Urinary bladder (tissue), 4 donors: ENCODE measurements around the gene INF2. TPM values are rescaled to one million over a fixed set of nuclear protein-coding genes. Genes with fewer than 3 reads are reported as not detected.

Experiments
- DNase-seq: peaks from one replicate; pipeline ENCODE4 v3.0.0-alpha.2; 2015; ENCODE audit errors: extremely low spot score
- H3K27ac ChIP-seq: one replicate; pipeline ENCODE4 v1.5.1; 2013; ENCODE audit warnings: low read depth, mild to moderate bottlenecking, moderate library complexity
- H3K36me3 ChIP-seq: one replicate; pipeline ENCODE4 v1.6.1; 2013; ENCODE audit warnings: mild to moderate bottlenecking, moderate library complexity; ENCODE audit not compliant: insufficient read depth
- H3K4me1 ChIP-seq: one replicate; pipeline ENCODE4 v1.6.1; 2013; ENCODE audit warnings: mild to moderate bottlenecking, moderate library complexity; ENCODE audit not compliant: insufficient read depth
- H3K4me3 ChIP-seq: one replicate; pipeline ENCODE4 v1.5.1; 2013; ENCODE audit warnings: low read depth, low read length
- WGBS: extraction: QIAGEN DNeasy Blood & Tissue Kit; methylation state at CpG from one replicate; pipeline ENCODE4 v1.1.7; 2013; 5-methylcytosine and 5-hydroxymethylcytosine counted together
- polyA plus RNA-seq: library from polyadenylated mRNA; stranded (reverse); fragments of 200-250 nt; gene quantifications from one replicate; pipeline ENCODE4 v1.2.3, GENCODE V29; 2013
- total RNA-seq: library from RNA; depleted of rRNA; stranded (reverse); fragments of >200 nt; gene quantifications from one replicate; pipeline ENCODE4 v1.2.3, GENCODE V29; 2014
- donor health status: healthy with polysubstance abuse.
- donor health status: healthy.

INF2 gene
- total and polyA plus RNA-seq, 2 donors: 20.6 to 54.2 TPM

GRCh38 chr14:104685216-104685997 lies 4.0 kb upstream of the INF2 start:
- 79% methylated on average over 4 of the region's 4 CpGs for WGBS
- no peak overlapping the region for H3K27ac ChIP-seq

GRCh38 chr14:104685998-104686610 lies 3.3 kb upstream of the INF2 start:
- Histone ChIP-seq H3K4me1 (peaks cover 2% of the 10 kb centered on the region), H3K27ac (no peak overlapping the region), H3K36me3 (no peaks in the 10 kb centered on the region), H3K4me3 (no peak overlapping the region)
- 98% methylated on average over 2 of the region's 2 CpGs for WGBS
- no peak for DNase-seq

More at GRCh38 chr14:104685216-104685997, 4.0 kb upstream of the INF2 start:
- DNase-seq: no peak
- H3K4me1 ChIP-seq: peaks cover 4% of the 10 kb centered on the region
- no peaks in the 10 kb centered on the region for H3K36me3 ChIP-seq
- no peak overlapping the region for H3K4me3 ChIP-seq

GRCh38 chr14:104686624-104687517 lies 2.5 kb upstream of the INF2 start:
- no peak for DNase-seq
- H3K4me3 ChIP-seq: no peak overlapping the region
- 78% methylated on average over 20 of the region's 20 CpGs for WGBS
- H3K36me3 ChIP-seq: no peaks in the 10 kb centered on the region
- H3K27ac ChIP-seq: peak overlapping the region; percentile 14
- peaks cover 2% of the 10 kb centered on the region for H3K4me1 ChIP-seq

- peaks cover 2% of the 10 kb centered on the region for H3K4me1 ChIP-seq
- WGBS: 42% methylated on average over 31 of the region's 31 CpGs
- DNase-seq: no peak
- H3K4me3 ChIP-seq: no peak overlapping the region
- H3K36me3 ChIP-seq: no peaks in the 10 kb centered on the region
- H3K27ac ChIP-seq: peak overlapping the region; percentile 64
Observed at GRCh38 chr14:104687601-104688504, 1.6 kb upstream of the INF2 start.

GRCh38 chr14:104688505-104689108 lies 811 bp upstream of the INF2 start:
- no peaks in the 10 kb centered on the region for H3K36me3 ChIP-seq
- H3K4me1 ChIP-seq: peaks cover 2% of the 10 kb centered on the region
- DNase-seq: no peak
- no peak overlapping the region for H3K4me3 ChIP-seq
- 39% methylated on average over 24 of the region's 24 CpGs for WGBS
- peak overlapping the region; percentile 64 for H3K27ac ChIP-seq

GRCh38 chr14:104689881-104690711 lies 678 bp downstream of the INF2 start:
- DNase-seq: no peak
- no peaks in the 10 kb centered on the region for H3K36me3 ChIP-seq
- WGBS: 5% methylated on average over 50 of the region's 50 CpGs
- peaks cover 2% of the 10 kb centered on the region for H3K4me1 ChIP-seq
- H3K4me3 ChIP-seq: peak overlapping the region; percentile 83
- H3K27ac ChIP-seq: peak overlapping the region; percentile 63

GRCh38 chr14:104690861-104691455 lies 1.5 kb downstream of the INF2 start:
- DNase-seq: no peak
- no peak overlapping the region for H3K27ac ChIP-seq
- peaks cover 2% of the 10 kb centered on the region for H3K4me1 ChIP-seq
- peak overlapping the region; percentile 83 for H3K4me3 ChIP-seq
- no peaks in the 10 kb centered on the region for H3K36me3 ChIP-seq
- 78% methylated on average over 16 of the region's 16 CpGs for WGBS

- Histone ChIP-seq H3K27ac (no peak overlapping the region), H3K36me3 (no peaks in the 10 kb centered on the region), H3K4me1 (peaks cover 2% of the 10 kb centered on the region), H3K4me3 (no peak overlapping the region)
- no peak for DNase-seq
- WGBS: 84% methylated on average over 19 of the region's 19 CpGs
Observed at GRCh38 chr14:104691546-104692260, 2.3 kb downstream of the INF2 start.

GRCh38 chr14:104692261-104692938 lies 3.0 kb downstream of the INF2 start:
- Histone ChIP-seq H3K27ac (no peak overlapping the region), H3K4me3 (no peak overlapping the region), H3K36me3 (no peaks in the 10 kb centered on the region), H3K4me1 (peaks cover 2% of the 10 kb centered on the region)
- no peak for DNase-seq
- WGBS: 88% methylated on average over 15 of the region's 15 CpGs

- Histone ChIP-seq H3K4me1 (peaks cover 2% of the 10 kb centered on the region), H3K27ac (no peak overlapping the region), H3K36me3 (no peaks in the 10 kb centered on the region), H3K4me3 (no peak overlapping the region)
- 91% methylated on average over 5 of the region's 5 CpGs for WGBS
- no peak for DNase-seq
Observed at GRCh38 chr14:104692939-104693315, 3.5 kb downstream of the INF2 start.
